Upper lobe of left lung (tissue), 6 donors: ENCODE measurements around the gene LMO4. TPM values are rescaled to one million over a fixed set of nuclear protein-coding genes. Genes with fewer than 3 reads are reported as not detected.

Source experiments
- ATAC-seq, 2 donors: fragments of 200-7000 bp; cut with Tn5 transposase; one replicate each; pipeline ENCODE4 v1.9.1; 2022; ENCODE audit warnings: mild to moderate bottlenecking in 2 of 2, moderate library complexity in 2 of 2; ENCODE audit not compliant: low FRiP score in 2 of 2
- DNase-seq, 2 donors: peaks; one replicate each; pipeline ENCODE4 v3.0.0-alpha.2; 2019 to 2020
- H3K27ac ChIP-seq, 4 donors: fragments of 200-600 bp; sonication (generic); one replicate each; pipeline ENCODE4 v1.5.1; 2016 to 2019
- H3K27me3 ChIP-seq, 4 donors: fragments of 200-600 bp; sonication (generic); one replicate each; pipeline ENCODE4 v1.5.1; 2017 to 2019
- H3K36me3 ChIP-seq, 4 donors: fragments of 200-600 bp; sonication (generic); one replicate each; pipeline ENCODE4 v1.5.1; 2016 to 2019
- H3K4me1 ChIP-seq, 4 donors: fragments of 200-600 bp; sonication (generic); one replicate each; pipeline ENCODE4 v1.5.1; 2018 to 2019
- H3K4me3 ChIP-seq, 4 donors: fragments of 200-600 bp; sonication (generic); one replicate each; pipeline ENCODE4 v1.5.1; 2017 to 2019; ENCODE audit warnings: mild to moderate bottlenecking in 2 of 4, moderate library complexity in 1 of 4
- H3K9me3 ChIP-seq, 4 donors: fragments of 200-600 bp; sonication (generic); one replicate each; pipeline ENCODE4 v1.5.1; 2018 to 2019
- CTCF ChIP-seq, 6 experiments: fragments of 450-650 bp in 4 of 6; fragments of 200-600 bp in 2 of 6; sonication (generic) in 2 of 6; IDR thresholded peaks; one replicate each; pipeline ENCODE4 v1.5.1; 2016 to 2019; ENCODE audit warnings: antibody characterized with exemption in 6 of 6
- EP300 ChIP-seq, 4 donors: sonication (generic); formaldehyde crosslinking; IDR thresholded peaks; one replicate each; pipeline ENCODE4 v1.5.1; 2017; ENCODE audit warnings: antibody characterized with exemption in 4 of 4, control low read depth in 2 of 4
- POLR2A ChIP-seq, 4 donors: fragments of 450-650 bp; IDR thresholded peaks; one replicate each; pipeline ENCODE4 v1.5.1; 2016 to 2017; ENCODE audit warnings: antibody characterized with exemption in 4 of 4, mild to moderate bottlenecking in 2 of 4
- POLR2AphosphoS5 ChIP-seq, 2 donors: sonication (generic); formaldehyde crosslinking; IDR thresholded peaks; one replicate each; pipeline ENCODE4 v1.5.1; 2017; ENCODE audit warnings: antibody characterized with exemption in 2 of 2
- WGBS, 2 donors: methylation state at CpG; one replicate each; pipeline ENCODE4 v1.1.5; 2017 to 2018; 5-methylcytosine and 5-hydroxymethylcytosine counted together
- total RNA-seq, 6 donors: library from RNA; depleted of rRNA in 4 of 6; stranded (reverse); fragments of >200 nt in 4 of 6; gene quantifications; one replicate each; pipeline versions ENCODE4 v1.1.0 to v1.2.1, GENCODE V29; 2016 to 2021
- donor health status: DM: no; HTN: no; CAD: no; lungs with moderate emphysema.
- donor health status: DM: no; HTN: yes; CAD: no; lungs with severe emphysema.

Gene LMO4
- total RNA-seq, 6 donors from 2014 or later: 23.7 to 54.4 (median 42.4) TPM

DNA sequence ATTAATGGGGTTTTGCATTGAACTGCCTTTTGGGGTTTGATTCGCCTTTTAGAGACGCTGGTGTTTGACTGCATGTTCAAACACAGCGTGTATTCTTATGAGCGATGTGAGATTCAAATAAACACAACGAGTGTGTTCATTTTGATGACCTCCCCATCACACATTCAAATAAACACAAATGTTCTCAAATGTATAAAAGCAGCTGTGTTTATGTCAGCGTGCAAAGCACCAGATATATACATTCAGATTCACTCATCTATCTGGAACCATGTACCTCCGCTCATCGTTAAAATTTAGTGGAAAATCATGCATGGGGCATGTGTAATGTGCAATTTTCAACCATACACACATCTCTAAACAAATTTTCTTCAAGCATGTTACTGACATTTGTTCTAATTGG lies 21.4 kb upstream of the LMO4 start:
- ATAC-seq (no peak), DNase-seq (no peak)
- H3K36me3 ChIP-seq: no peaks in the 10 kb centered on the region
- H3K4me1 ChIP-seq: no peaks in the 10 kb centered on the region
- no peak overlapping the region for H3K27ac ChIP-seq
- H3K9me3 ChIP-seq: no peaks in the 10 kb centered on the region
- WGBS, 2 donors: 67 to 69% methylated on average over 8 of the region's 8 CpGs
- no peak overlapping the region for H3K4me3 ChIP-seq
- TF ChIP-seq POLR2A (IDR thresholded peaks at IDR 0.05): no peak
- TF ChIP-seq CTCF (IDR thresholded peaks at IDR 0.05): no peak
- TF ChIP-seq POLR2AphosphoS5 (IDR thresholded peaks at IDR 0.05): no peak
- TF ChIP-seq EP300 (IDR thresholded peaks at IDR 0.05): no peak
- no peaks in the 10 kb centered on the region for H3K27me3 ChIP-seq

DNA sequence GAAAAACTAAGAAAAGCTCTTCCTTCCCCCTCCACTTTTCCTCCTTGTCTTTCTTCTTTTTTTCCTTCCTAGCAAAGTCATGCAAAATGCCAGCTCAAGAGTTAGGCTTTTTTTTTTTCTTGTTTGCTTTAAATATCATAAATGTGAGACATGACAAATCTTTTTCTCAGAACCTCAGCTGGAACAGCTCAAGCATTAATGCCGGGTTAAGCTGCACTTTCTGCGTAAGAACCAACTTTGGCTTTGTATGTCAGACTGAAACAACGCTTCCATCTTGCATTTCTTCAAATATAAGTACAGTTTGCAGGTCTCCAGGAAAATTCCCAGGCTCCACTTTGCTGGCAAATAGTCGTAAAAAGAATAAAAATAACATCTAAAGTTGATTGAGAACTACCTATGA lies 20.7 kb upstream of the LMO4 start:
- DNase-seq (no peak), ATAC-seq (no peak)
- Histone ChIP-seq H3K27me3 (no peaks in the 10 kb centered on the region), H3K36me3 (no peaks in the 10 kb centered on the region), H3K4me1 (no peaks in the 10 kb centered on the region), H3K4me3 (no peak overlapping the region), H3K9me3 (no peaks in the 10 kb centered on the region), H3K27ac (no peak overlapping the region)
- WGBS, 2 donors: 74 to 75% methylated on average over 4 of the region's 4 CpGs
- no peak for TF ChIP-seq POLR2AphosphoS5 (IDR thresholded peaks at IDR 0.05)
- TF ChIP-seq EP300 (IDR thresholded peaks at IDR 0.05): no peak
- no peak for TF ChIP-seq POLR2A (IDR thresholded peaks at IDR 0.05)
- TF ChIP-seq CTCF (IDR thresholded peaks at IDR 0.05): no peak

GRCh38 chr1:87314091-87314490 lies 14.6 kb upstream of the LMO4 start:
- no peak overlapping the region for H3K27ac ChIP-seq
- no peaks in the 10 kb centered on the region for H3K9me3 ChIP-seq
- no peak for TF ChIP-seq POLR2A (IDR thresholded peaks at IDR 0.05)
- TF ChIP-seq EP300 (IDR thresholded peaks at IDR 0.05): no peak
- no peak for TF ChIP-seq POLR2AphosphoS5 (IDR thresholded peaks at IDR 0.05)
- TF ChIP-seq CTCF (IDR thresholded peaks at IDR 0.05): no peak
- ATAC-seq (peak in 1 of 2 donors; percentile 19), DNase-seq (no peak)
- H3K27me3 ChIP-seq: no peaks in the 10 kb centered on the region
- no peak overlapping the region for H3K4me3 ChIP-seq
- 85% methylated on average over 6 of the region's 6 CpGs for WGBS, 2 donors
- no peaks in the 10 kb centered on the region for H3K4me1 ChIP-seq
- no peaks in the 10 kb centered on the region for H3K36me3 ChIP-seq

GRCh38 chr1:87318056-87318650 lies 10.5 kb upstream of the LMO4 start:
- no peak for ATAC-seq
- H3K4me1 ChIP-seq: no peaks in the 10 kb centered on the region

More at GRCh38 chr1:87318056-87318650, 10.5 kb upstream of the LMO4 start:
- WGBS, 2 donors: 69 to 76% methylated on average over 5 of the region's 5 CpGs
- Histone ChIP-seq H3K36me3 (no peaks in the 10 kb centered on the region), H3K4me3 (no peak overlapping the region), H3K27me3 (no peaks in the 10 kb centered on the region), H3K9me3 (no peaks in the 10 kb centered on the region), H3K27ac (no peak overlapping the region)
- no peak for DNase-seq
- TF ChIP-seq POLR2A (IDR thresholded peaks at IDR 0.05): no peak
- no peak for TF ChIP-seq EP300 (IDR thresholded peaks at IDR 0.05)
- TF ChIP-seq POLR2AphosphoS5 (IDR thresholded peaks at IDR 0.05): no peak
- no peak for TF ChIP-seq CTCF (IDR thresholded peaks at IDR 0.05)
